GM12878 (cell line): ENCODE data around the gene ABCD4.

ENCODE experiments used
- BRCA1 ChIP-seq: IDR thresholded peaks from 2 replicates; pipeline ENCODE4 v1.6.1; 2011; ENCODE audit warnings: low read depth, low read length, improper control_type of control experiment
- CTCF ChIP-seq, 3 experiments: IDR thresholded peaks in 2 of 3; conservative IDR thresholded peaks in 1 of 3; 2 replicates each; pipeline ENCODE4 v1.5.1; 2011; ENCODE audit warnings: low read depth in 3 of 3, low read length in 3 of 3, mild to moderate bottlenecking in 3 of 3, control low read depth in 2 of 3, moderate library complexity in 2 of 3, inconsistent platforms in 1 of 3, mixed read lengths in 1 of 3; ENCODE audit not compliant: control insufficient read depth in 2 of 3, insufficient read depth in 1 of 3; ENCODE audit errors: extremely low read depth in 1 of 3
- HCFC1 ChIP-seq: fragments of 150-350 bp; IDR thresholded peaks from 2 replicates; pipeline ENCODE4 v1.6.1; 2014; ENCODE audit warnings: low read length
- POU2F2 ChIP-seq: IDR thresholded peaks from 3 replicates; pipeline ENCODE4 v1.6.1; 2011; ENCODE audit warnings: low read depth, mild to moderate bottlenecking, low read length, borderline replicate concordance
- RELB ChIP-seq: fragments of 450-650 bp; IDR thresholded peaks from 2 replicates; pipeline ENCODE4 v1.6.1; 2017; ENCODE audit warnings: low read depth, mild to moderate bottlenecking, moderate library complexity
- SPI1 ChIP-seq: IDR thresholded peaks from 2 replicates; pipeline ENCODE4 v1.6.1; 2011; ENCODE audit warnings: low read depth, mild to moderate bottlenecking, low read length, moderate library complexity, borderline replicate concordance; ENCODE audit not compliant: insufficient read depth
- TCF3 ChIP-seq: IDR thresholded peaks from 2 replicates; pipeline ENCODE4 v1.6.1; 2012; ENCODE audit warnings: low read depth, mild to moderate bottlenecking, low read length, borderline replicate concordance; ENCODE audit not compliant: insufficient read depth
- TF ChIP-seq, protein P1 (sequence below): IDR thresholded peaks from 2 replicates; pipeline ENCODE4 v1.6.1; 2012; ENCODE audit warnings: low read depth, low read length, improper control_type of control experiment

DNA sequence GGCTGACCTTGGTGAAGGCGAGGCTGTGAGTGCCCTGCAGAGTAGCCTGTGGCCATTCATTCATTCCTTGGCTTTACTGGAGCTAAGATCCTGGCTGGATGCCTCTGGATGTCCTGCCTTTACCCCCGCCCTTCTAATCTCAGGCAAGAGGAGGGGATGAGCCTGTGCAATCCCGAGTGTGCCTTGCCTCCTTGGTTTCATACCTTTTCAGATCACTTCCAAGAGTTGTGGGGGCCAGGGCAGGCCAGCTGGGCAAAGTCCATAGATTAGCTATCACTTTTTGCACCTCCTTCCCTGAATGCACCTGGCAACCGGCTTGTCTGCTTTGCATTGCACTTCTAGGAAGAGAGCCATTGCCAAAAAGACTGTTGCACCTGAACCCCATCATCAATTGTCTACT is 47.0 kb upstream of the ABCD4 start:
- no peak for TF ChIP-seq CTCF (IDR thresholded peaks at IDR 0.05 in 2 of 3, conservative IDR thresholded peaks at IDR 0.05 in 1 of 3; ENCODE audit: control insufficient read depth in 2 of 3, extremely low read depth in 1 of 3, insufficient read depth in 1 of 3, low read depth in 3 of 3, low read length in 3 of 3)
- no peak for TF ChIP-seq SPI1
- no peak for TF ChIP-seq TCF3
- TF ChIP-seq POU2F2, result no peak
- no peak for TF ChIP-seq HCFC1
- TF ChIP-seq BRCA1, result no peak
- TF ChIP-seq RELB, result no peak
- TF ChIP-seq, protein P1, sequence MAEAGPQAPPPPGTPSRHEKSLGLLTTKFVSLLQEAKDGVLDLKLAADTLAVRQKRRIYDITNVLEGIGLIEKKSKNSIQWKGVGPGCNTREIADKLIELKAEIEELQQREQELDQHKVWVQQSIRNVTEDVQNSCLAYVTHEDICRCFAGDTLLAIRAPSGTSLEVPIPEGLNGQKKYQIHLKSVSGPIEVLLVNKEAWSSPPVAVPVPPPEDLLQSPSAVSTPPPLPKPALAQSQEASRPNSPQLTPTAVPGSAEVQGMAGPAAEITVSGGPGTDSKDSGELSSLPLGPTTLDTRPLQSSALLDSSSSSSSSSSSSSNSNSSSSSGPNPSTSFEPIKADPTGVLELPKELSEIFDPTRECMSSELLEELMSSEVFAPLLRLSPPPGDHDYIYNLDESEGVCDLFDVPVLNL, result no peak
